Body of pancreas (tissue), 4 donors: ENCODE results near the gene OTOP1.

Experiments used
- CTCF ChIP-seq, 7 experiments: fragments of 450-650 bp in 4 of 7; fragments of 200-600 bp in 3 of 7; sonication (generic) in 3 of 7; IDR thresholded peaks; one replicate each; pipeline ENCODE4 v1.5.1; 2016 to 2019; ENCODE audit warnings: antibody characterized with exemption in 7 of 7
- POLR2A ChIP-seq, 3 donors: fragments of 450-650 bp; IDR thresholded peaks; one replicate each; pipeline ENCODE4 v1.6.1; 2016; ENCODE audit warnings: antibody characterized with exemption in 3 of 3, mild to moderate bottlenecking in 2 of 3

GRCh38 chr4:4228356-4228668 lies 1.6 kb upstream of the OTOP1 start:
- no peak for TF ChIP-seq CTCF (IDR thresholded peaks at IDR 0.05)
- no peak for TF ChIP-seq POLR2A (IDR thresholded peaks at IDR 0.05)
